IMR-90 (cell line): ENCODE data around the gene RGP1.

Experiments used
- BHLHE40 ChIP-seq: fragments of 150-350 bp; IDR thresholded peaks from 2 replicates; pipeline ENCODE4 v1.6.1; 2016; ENCODE audit warnings: mild to moderate bottlenecking, low read depth, low read length
- CHD1 ChIP-seq: IDR thresholded peaks from 2 replicates; pipeline ENCODE4 v1.6.1; 2012; ENCODE audit warnings: low read depth, low read length, improper control_type of control experiment
- CTCF ChIP-seq: conservative IDR thresholded peaks from 2 replicates; pipeline ENCODE4 v1.5.1; 2012; ENCODE audit warnings: mild to moderate bottlenecking, low read depth, low read length, improper control_type of control experiment
- ELK1 ChIP-seq: fragments of 150-350 bp; IDR thresholded peaks from 2 replicates; pipeline ENCODE4 v1.6.1; 2016; ENCODE audit warnings: low read depth, mild to moderate bottlenecking, low read length, moderate library complexity, borderline replicate concordance
- FOS ChIP-seq: fragments of 150-350 bp; IDR thresholded peaks from 2 replicates; pipeline ENCODE4 v1.6.1; 2016; ENCODE audit warnings: low read depth, low read length
- MAFK ChIP-seq: IDR thresholded peaks from 2 replicates; pipeline ENCODE4 v1.6.1; 2012; ENCODE audit warnings: low read depth, low read length, improper control_type of control experiment
- MAZ ChIP-seq: IDR thresholded peaks from 2 replicates; pipeline ENCODE4 v1.6.1; 2012; ENCODE audit warnings: low read depth, mild to moderate bottlenecking, low read length, improper control_type of control experiment, moderate library complexity, borderline replicate concordance
- MXI1 ChIP-seq: IDR thresholded peaks from 2 replicates; pipeline ENCODE4 v1.6.1; 2012; ENCODE audit warnings: low read depth, mild to moderate bottlenecking, low read length, moderate library complexity, borderline replicate concordance
- NFE2L2 ChIP-seq: fragments of 150-350 bp; IDR thresholded peaks from 2 replicates; pipeline ENCODE4 v1.6.1; 2016; ENCODE audit warnings: low read depth, mild to moderate bottlenecking, low read length
- POLR2A ChIP-seq: IDR thresholded peaks from 2 replicates; pipeline ENCODE4 v1.6.1; 2012; ENCODE audit warnings: mild to moderate bottlenecking, low read depth, low read length
- RAD21 ChIP-seq: IDR thresholded peaks from 2 replicates; pipeline ENCODE4 v1.6.1; 2012; ENCODE audit warnings: low read length, improper control_type of control experiment
- RFX5 ChIP-seq: IDR thresholded peaks from 2 replicates; pipeline ENCODE4 v1.8.0; 2012; ENCODE audit warnings: low read depth, mild to moderate bottlenecking, low read length, moderate library complexity
- SMC3 ChIP-seq: fragments of 150-350 bp; IDR thresholded peaks from 2 replicates; pipeline ENCODE4 v1.6.1; 2016; ENCODE audit warnings: low read depth, mild to moderate bottlenecking, antibody characterized with exemption, low read length, moderate library complexity
- USF2 ChIP-seq: fragments of 150-350 bp; IDR thresholded peaks from 2 replicates; pipeline ENCODE4 v1.6.1; 2017; ENCODE audit warnings: mild to moderate bottlenecking, antibody characterized with exemption, low read length, low read depth

- TF ChIP-seq CTCF = no peak
- no peak for TF ChIP-seq MXI1
- no peak for TF ChIP-seq ELK1
- TF ChIP-seq POLR2A = no peak
- no peak for TF ChIP-seq MAFK
- TF ChIP-seq BHLHE40 = no peak
- TF ChIP-seq SMC3 = no peak
- no peak for TF ChIP-seq USF2
- no peak for TF ChIP-seq CHD1
- no peak for TF ChIP-seq FOS
- no peak for TF ChIP-seq RFX5
- TF ChIP-seq MAZ = no peak
- TF ChIP-seq NFE2L2 = no peak
- no peak for TF ChIP-seq RAD21
Measured at GRCh38 chr9:35718721-35719511, 30.2 kb upstream of the RGP1 start.
